Ectodermal cell (in vitro differentiated cells): Measurements from ENCODE around the gene RAB29.

Experiments
- H3K27ac ChIP-seq: 2 replicates; pipeline ENCODE4 v1.7.0; 2013; ENCODE audit warnings: mild to moderate bottlenecking, low read depth, low read length; ENCODE audit not compliant: insufficient read depth, poor library complexity, severe bottlenecking
- H3K27me3 ChIP-seq: 2 replicates; pipeline ENCODE4 v1.7.0; 2013; ENCODE audit warnings: mild to moderate bottlenecking, low read length; ENCODE audit not compliant: insufficient read depth, control insufficient read depth, poor library complexity, severe bottlenecking
- H3K36me3 ChIP-seq: one replicate; pipeline ENCODE4 v1.7.0; 2013; ENCODE audit warnings: low read length; ENCODE audit not compliant: control insufficient read depth, insufficient read depth
- H3K4me1 ChIP-seq: one replicate; pipeline ENCODE4 v1.7.0; 2013; ENCODE audit warnings: low read length; ENCODE audit not compliant: control insufficient read depth, insufficient read depth
- H3K4me3 ChIP-seq: 2 replicates; pipeline ENCODE4 v1.7.0; 2013; ENCODE audit warnings: low read depth, low read length, control low read depth; ENCODE audit not compliant: insufficient read depth
- H3K9me3 ChIP-seq: 2 replicates; pipeline ENCODE4 v1.7.0; 2013; ENCODE audit warnings: mild to moderate bottlenecking, low read length, moderate library complexity; ENCODE audit not compliant: control insufficient read depth
- WGBS, 2 experiments: methylation state at CpG; one replicate each; pipeline ENCODE4 v1.1.7; 2013; ENCODE audit warnings: missing lambda C conversion rate in 2 of 2; 5-methylcytosine and 5-hydroxymethylcytosine counted together

Gene RAB29

GRCh38 chr1:205782627-205783432 is 7.5 kb upstream of the RAB29 start:
- no peaks in the 10 kb centered on the region for H3K9me3 ChIP-seq
- H3K27ac ChIP-seq, result no peak overlapping the region
- WGBS, 2 experiments, result 90 to 92% methylated on average over 4 of the region's 4 CpGs
- H3K36me3 ChIP-seq, result no peaks in the 10 kb centered on the region
- H3K4me3 ChIP-seq, result no peak overlapping the region
- no peaks in the 10 kb centered on the region for H3K4me1 ChIP-seq
- no peaks in the 10 kb centered on the region for H3K27me3 ChIP-seq

DNA sequence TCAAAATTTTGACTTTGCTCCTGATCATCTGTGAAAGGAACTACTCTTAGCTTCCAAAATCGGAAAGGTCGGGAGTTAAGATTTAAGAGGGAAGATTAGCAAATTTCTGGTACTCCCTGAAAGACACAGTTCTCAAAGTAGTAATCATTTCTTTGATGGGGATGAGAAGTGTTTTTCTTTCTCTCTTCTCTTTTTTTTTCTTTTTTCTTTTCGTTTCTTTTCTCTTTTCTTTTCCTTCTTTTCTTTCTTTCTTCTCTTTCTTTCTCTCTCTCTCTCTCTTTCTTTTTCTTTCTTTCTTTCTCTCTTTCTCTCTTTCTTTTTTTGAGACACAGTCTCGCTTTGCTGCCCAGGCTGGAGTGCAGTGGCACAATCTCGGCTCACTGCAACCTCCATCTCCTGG is 5.1 kb upstream of the RAB29 start:
- Histone ChIP-seq H3K4me1 (no peaks in the 10 kb centered on the region), H3K27me3 (peaks cover 10% of the 10 kb centered on the region), H3K36me3 (no peaks in the 10 kb centered on the region), H3K27ac (no peak overlapping the region), H3K4me3 (no peak overlapping the region), H3K9me3 (no peaks in the 10 kb centered on the region)
- 90 to 92% methylated on average over 5 of the region's 5 CpGs for WGBS, 2 experiments

- H3K36me3 ChIP-seq, result no peaks in the 10 kb centered on the region
- no peaks in the 10 kb centered on the region for H3K9me3 ChIP-seq
- H3K27ac ChIP-seq, result no peak overlapping the region
- WGBS, 2 experiments, result 95 to 96% methylated on average over 2 of the region's 2 CpGs
- H3K4me1 ChIP-seq, result peaks cover 7% of the 10 kb centered on the region
- no peak overlapping the region for H3K4me3 ChIP-seq
- H3K27me3 ChIP-seq, result peaks cover 34% of the 10 kb centered on the region
These were observed 2.7 kb upstream of the RAB29 start for GRCh38 chr1:205777994-205778393.

DNA sequence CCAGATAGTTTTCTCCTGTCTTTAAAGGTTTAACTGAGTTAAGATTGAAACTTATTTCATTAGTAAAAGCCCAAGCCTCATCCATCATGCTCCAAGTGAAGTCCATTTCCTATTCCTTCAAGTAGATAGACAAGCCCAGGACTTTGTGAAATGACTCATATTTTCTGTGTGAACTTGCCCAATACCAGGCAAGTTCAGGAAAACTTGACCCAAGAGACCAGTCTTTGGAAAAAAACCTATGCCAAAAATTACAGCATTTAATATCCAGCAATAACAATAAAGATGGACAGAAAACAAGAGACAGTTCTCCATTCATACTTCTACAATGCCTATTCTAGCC is 405 bp upstream of the RAB29 start:
- Histone ChIP-seq H3K4me1 (peaks cover 7% of the 10 kb centered on the region), H3K36me3 (no peaks in the 10 kb centered on the region), H3K27me3 (peaks cover 37% of the 10 kb centered on the region), H3K9me3 (no peaks in the 10 kb centered on the region), H3K27ac (no peak overlapping the region), H3K4me3 (peak overlapping the region; percentile 78)

DNA sequence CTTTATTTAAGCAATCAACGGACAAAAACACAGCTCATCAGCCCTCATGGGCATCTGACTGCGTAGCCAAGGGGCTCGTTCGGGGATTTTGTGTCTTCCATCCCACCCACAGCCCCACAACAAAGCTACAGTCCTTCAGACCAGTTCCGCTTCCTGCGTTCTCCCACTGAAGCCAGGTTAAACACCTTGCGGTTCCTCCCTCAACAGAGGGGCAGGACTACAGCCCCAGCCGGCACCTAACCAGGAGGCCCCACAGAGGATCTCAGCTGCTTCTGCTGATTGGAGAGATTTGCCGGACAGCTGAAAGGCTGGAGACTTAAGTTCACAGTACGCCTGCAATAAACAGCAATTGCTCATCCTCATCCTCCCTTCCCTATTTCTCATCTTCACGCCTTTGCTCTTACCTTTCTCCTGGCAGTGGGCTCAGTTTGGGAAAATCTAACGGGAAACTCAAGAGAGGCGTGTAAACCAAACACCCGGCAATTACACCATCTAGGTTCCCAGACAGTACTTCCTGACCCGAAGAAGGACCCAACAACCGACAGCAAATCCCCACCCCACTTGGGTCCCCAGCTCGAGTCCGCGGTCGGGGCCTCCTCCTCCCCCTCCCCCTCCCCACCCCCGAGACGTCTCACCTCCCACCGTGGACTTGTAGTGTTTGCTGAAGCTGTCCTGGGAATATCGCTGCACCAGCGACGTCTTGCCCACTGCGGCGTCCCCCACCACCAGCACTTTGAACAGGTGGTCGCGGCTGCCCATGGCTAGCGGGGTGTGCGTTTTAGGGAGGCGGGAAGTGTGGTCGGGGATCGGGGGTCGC is 876 bp downstream of the RAB29 start:
- H3K27ac ChIP-seq, result no peak overlapping the region
- peaks cover 7% of the 10 kb centered on the region for H3K4me1 ChIP-seq
- H3K4me3 ChIP-seq, result peak overlapping the region; percentile 78
- no peaks in the 10 kb centered on the region for H3K9me3 ChIP-seq
- WGBS, 2 experiments, result 7 to 8% methylated on average over 35 to 36 of the region's 36 CpGs
- H3K36me3 ChIP-seq, result no peaks in the 10 kb centered on the region
- peaks cover 37% of the 10 kb centered on the region for H3K27me3 ChIP-seq

DNA sequence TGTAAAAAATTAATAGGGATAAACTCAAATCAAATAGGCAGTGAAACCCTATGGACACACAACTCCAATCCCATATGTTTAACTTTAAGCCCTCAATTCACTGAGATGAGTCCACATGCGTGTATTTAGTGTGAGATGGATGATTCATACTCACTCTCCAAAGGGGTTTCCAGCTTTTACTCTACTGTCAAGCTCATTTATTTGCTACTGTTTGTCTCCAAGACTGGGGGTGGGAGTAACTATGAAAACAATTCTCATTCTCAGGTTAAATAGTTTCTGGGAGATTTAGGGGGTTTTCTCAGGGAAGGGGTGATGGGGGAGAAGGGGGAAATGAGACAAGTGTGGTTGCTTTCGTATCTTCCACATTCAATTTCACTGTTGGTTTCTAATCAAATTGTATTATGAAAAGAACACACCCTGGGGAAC is 2.7 kb downstream of the RAB29 start:
- H3K27ac ChIP-seq, result no peak overlapping the region
- 95 to 100% methylated on average over 2 of the region's 2 CpGs for WGBS, 2 experiments

GRCh38 chr1:205770618-205771017 is 4.7 kb downstream of the RAB29 start:
- Histone ChIP-seq H3K27me3 (peaks cover 29% of the 10 kb centered on the region), H3K4me1 (peaks cover 7% of the 10 kb centered on the region), H3K4me3 (no peak overlapping the region), H3K27ac (no peak overlapping the region), H3K9me3 (no peaks in the 10 kb centered on the region), H3K36me3 (no peaks in the 10 kb centered on the region)
- 94 to 95% methylated on average over 4 of the region's 4 CpGs for WGBS, 2 experiments

More for the DNA sequence above, 2.7 kb downstream of the RAB29 start:
- no peaks in the 10 kb centered on the region for H3K36me3 ChIP-seq
- H3K27me3 ChIP-seq, result peaks cover 37% of the 10 kb centered on the region
- H3K4me3 ChIP-seq, result no peak overlapping the region
- H3K4me1 ChIP-seq, result peaks cover 7% of the 10 kb centered on the region
- H3K9me3 ChIP-seq, result no peaks in the 10 kb centered on the region

DNA sequence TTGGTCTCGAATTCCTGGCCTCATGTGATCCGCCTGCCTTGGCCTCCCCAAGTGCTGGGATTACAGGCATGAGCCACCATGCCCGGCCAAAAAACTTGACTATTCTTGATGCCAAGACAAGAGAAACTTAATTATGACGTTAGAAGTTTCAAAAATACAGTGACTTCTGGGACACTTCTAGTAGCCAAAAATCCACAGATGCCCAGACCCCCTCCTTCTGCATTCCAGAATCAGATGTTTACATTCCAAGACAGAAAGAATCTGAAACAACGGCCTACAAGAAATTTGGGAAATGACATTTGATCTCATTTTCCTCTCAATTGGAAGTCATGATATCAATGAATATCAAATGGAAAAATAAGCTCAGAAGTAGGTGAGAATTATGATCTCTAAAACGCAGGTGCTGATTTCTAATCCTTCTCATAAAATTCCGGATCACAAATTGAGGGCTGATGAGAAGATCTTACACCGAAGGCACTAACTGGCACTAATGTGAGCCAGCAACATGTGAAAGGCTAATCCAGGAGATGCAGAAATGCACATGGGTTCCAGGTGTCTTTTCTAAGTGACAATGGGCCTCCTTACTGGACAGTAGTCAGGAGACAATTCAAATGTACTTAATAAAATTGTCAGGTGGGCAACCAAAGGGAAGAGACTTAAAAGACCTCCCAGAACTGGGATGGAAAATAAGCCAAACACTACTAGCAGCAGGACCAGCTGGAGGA is 5.5 kb downstream of the RAB29 start:
- Histone ChIP-seq H3K4me3 (no peak overlapping the region), H3K27ac (no peak overlapping the region), H3K27me3 (peaks cover 21% of the 10 kb centered on the region), H3K4me1 (peaks cover 7% of the 10 kb centered on the region), H3K36me3 (no peaks in the 10 kb centered on the region), H3K9me3 (no peaks in the 10 kb centered on the region)
- WGBS, 2 experiments, result 91 to 94% methylated on average over 8 of the region's 8 CpGs

GRCh38 chr1:205767248-205767647 is 8.0 kb downstream of the RAB29 start:
- Histone ChIP-seq H3K27me3 (no peaks in the 10 kb centered on the region), H3K4me1 (no peaks in the 10 kb centered on the region), H3K4me3 (no peak overlapping the region), H3K36me3 (no peaks in the 10 kb centered on the region), H3K27ac (no peak overlapping the region), H3K9me3 (no peaks in the 10 kb centered on the region)
- WGBS, 2 experiments, result 79 to 94% methylated on average over 2 to 3 of the region's 3 CpGs

DNA sequence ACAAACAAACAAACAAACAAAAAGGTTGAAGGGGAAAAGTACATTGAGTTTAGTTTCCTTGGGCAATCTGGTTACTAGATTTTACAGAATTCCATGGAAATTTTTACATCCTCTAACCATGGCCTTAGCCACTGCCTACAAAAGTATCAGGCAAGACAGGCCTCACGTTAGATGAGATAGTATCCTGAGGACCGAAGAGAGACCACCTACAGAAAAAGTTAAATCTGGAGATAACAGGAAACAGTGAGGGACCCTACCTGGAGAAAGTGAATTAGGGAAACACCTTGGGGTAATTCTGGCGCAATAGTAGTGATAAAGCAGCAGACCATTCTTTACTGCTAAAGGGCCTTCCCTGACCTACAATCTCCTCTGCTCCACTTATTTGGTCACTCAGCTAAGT is 8.7 kb downstream of the RAB29 start:
- no peaks in the 10 kb centered on the region for H3K27me3 ChIP-seq
- no peaks in the 10 kb centered on the region for H3K36me3 ChIP-seq
- H3K27ac ChIP-seq, result no peak overlapping the region
- 94 to 97% methylated on average over 3 of the region's 3 CpGs for WGBS, 2 experiments
- no peaks in the 10 kb centered on the region for H3K4me1 ChIP-seq
- no peak overlapping the region for H3K4me3 ChIP-seq
- H3K9me3 ChIP-seq, result no peaks in the 10 kb centered on the region
